Measurements from ENCODE around the gene JMJD1C.
"Not testable (repeated sequence)": the region's sequence is repeated elsewhere in the genome, so short reads cannot be mapped to it uniquely, and the experiment has no call there.

The JMJD1C gene

DNA sequence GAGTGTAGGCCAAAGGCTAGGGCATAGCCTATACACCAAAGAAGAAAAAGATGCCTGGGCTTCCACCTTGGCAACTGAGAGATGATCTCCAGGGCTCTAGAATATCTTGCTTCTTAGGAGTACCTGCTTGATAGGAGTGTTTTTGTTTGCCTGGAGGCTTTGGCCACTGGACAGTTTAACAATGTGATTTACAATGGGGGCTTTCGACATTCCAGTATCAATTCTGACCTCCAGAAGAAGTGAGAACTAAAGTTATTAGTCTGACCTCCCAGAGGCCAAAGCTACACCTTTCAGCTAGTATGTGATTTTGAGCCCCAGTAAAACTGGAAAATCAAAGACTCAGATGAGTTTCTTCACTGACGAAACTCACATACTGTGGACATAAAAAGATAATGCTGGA lies 96.1 kb downstream of the JMJD1C start:
- Histone ChIP-seq H3K36me3 (ENCODE audit: insufficient read depth, low read length) (no peaks in the 10 kb centered on the region), H2AFZ (ENCODE audit: low read depth, low read length) (no peak overlapping the region), H3K27me3 (ENCODE audit: insufficient read depth, low read length) (no peaks in the 10 kb centered on the region), H3K9me3 (ENCODE audit: low read length) (no peaks in the 10 kb centered on the region), H3K4me3 (ENCODE audit: low read length) (no peak overlapping the region), H3K4me1 (ENCODE audit: insufficient read depth, low read length) (peaks cover 9% of the 10 kb centered on the region)

DNA sequence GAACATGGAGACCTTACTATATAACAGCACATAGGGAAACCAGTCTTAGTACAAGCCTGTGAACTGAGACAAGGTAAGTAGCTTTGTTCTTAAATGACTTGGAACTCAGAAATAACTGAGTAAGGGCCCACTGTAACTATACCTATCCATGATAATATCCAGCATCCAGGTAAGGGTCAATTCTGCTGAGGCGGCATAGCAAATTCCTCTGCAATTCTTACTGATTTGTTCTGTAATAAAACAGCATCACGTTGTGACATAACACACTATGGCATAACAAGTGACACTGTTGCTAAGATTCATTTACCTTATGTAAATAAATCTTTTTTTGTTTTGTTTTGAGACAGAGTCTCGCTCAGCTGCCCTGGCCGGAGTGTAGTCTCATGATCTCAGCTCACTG lies 97.4 kb downstream of the JMJD1C start:
- H3K9me3 ChIP-seq (ENCODE audit: low read length), result no peaks in the 10 kb centered on the region
- H2AFZ ChIP-seq (ENCODE audit: low read depth, low read length), result no peak overlapping the region
- peaks cover 9% of the 10 kb centered on the region for H3K4me1 ChIP-seq (ENCODE audit: insufficient read depth, low read length)
- H3K36me3 ChIP-seq (ENCODE audit: insufficient read depth, low read length), result no peaks in the 10 kb centered on the region
- no peaks in the 10 kb centered on the region for H3K27me3 ChIP-seq (ENCODE audit: insufficient read depth, low read length)
- H3K4me3 ChIP-seq (ENCODE audit: low read length), result no peak overlapping the region

DNA sequence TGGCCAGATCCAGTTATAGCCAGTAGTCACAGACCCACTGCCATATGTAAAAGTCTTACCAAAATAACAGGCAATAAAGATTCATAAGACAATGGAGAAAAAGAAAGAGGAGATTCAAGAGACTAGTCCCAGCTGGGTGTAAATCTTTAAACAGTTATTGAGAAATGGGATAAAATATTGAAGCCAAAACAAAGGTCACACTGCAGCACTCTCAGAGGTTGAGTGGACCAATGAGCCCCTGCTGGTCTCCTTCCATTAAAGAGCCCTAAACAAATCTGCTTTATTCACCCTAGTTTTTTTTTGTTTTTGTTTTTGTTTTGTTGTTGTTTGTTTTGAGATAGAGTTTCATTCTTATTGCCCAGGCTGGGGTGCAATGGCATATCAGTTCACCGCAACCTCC lies 98.8 kb downstream of the JMJD1C start:
- Histone ChIP-seq H3K27me3 (ENCODE audit: insufficient read depth, low read length) (no peaks in the 10 kb centered on the region), H3K4me1 (ENCODE audit: insufficient read depth, low read length) (peaks cover 9% of the 10 kb centered on the region), H2AFZ (ENCODE audit: low read depth, low read length) (no peak overlapping the region), H3K9me3 (ENCODE audit: low read length) (no peaks in the 10 kb centered on the region), H3K4me3 (ENCODE audit: low read length) (no peak overlapping the region), H3K36me3 (ENCODE audit: insufficient read depth, low read length) (no peaks in the 10 kb centered on the region)

GRCh38 chr10:63365976-63366765 lies 99.6 kb downstream of the JMJD1C start:
- Histone ChIP-seq H3K9me3 (ENCODE audit: low read length) (no peaks in the 10 kb centered on the region), H3K4me3 (ENCODE audit: low read length) (no peak overlapping the region), H3K36me3 (ENCODE audit: insufficient read depth, low read length) (no peaks in the 10 kb centered on the region), H2AFZ (ENCODE audit: low read depth, low read length) (no peak overlapping the region), H3K27me3 (ENCODE audit: insufficient read depth, low read length) (no peaks in the 10 kb centered on the region), H3K4me1 (ENCODE audit: insufficient read depth, low read length) (peaks cover 9% of the 10 kb centered on the region)

- Histone ChIP-seq H3K36me3 (ENCODE audit: insufficient read depth, low read length) (no peaks in the 10 kb centered on the region), H3K4me1 (ENCODE audit: insufficient read depth, low read length) (peaks cover 9% of the 10 kb centered on the region), H3K4me3 (ENCODE audit: low read length) (no peak overlapping the region), H2AFZ (ENCODE audit: low read depth, low read length) (no peak overlapping the region), H3K9me3 (ENCODE audit: low read length) (no peaks in the 10 kb centered on the region), H3K27me3 (ENCODE audit: insufficient read depth, low read length) (no peaks in the 10 kb centered on the region)
Measured at GRCh38 chr10:63364918-63365317, 100.9 kb downstream of the JMJD1C start.

DNA sequence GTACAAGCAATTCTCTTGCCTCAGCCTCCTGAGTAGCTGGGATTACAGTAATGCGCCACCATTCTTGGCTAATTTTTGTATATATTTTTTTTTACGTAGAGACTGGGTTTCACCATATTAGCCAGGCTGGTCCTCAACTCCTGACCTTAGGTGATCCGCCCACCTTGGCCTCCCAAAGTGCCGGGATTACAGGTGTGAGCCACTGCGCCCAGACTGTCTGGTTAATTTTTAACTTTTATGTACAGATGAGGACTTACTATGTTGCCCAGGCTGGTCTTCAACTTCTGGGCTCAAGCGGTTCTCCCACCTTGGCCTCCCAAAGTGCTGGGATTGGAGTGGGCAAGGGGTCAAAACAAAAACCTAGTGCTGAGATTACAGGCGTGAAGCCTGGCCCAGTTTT lies 101.8 kb downstream of the JMJD1C start:
- no peaks in the 10 kb centered on the region for H3K27me3 ChIP-seq (ENCODE audit: insufficient read depth, low read length)
- peaks cover 9% of the 10 kb centered on the region for H3K4me1 ChIP-seq (ENCODE audit: insufficient read depth, low read length)
- H3K4me3 ChIP-seq (ENCODE audit: low read length), result no peak overlapping the region

GRCh38 chr10:63355682-63356081 lies 110.1 kb downstream of the JMJD1C start:
- H3K36me3 ChIP-seq (ENCODE audit: insufficient read depth, low read length), result no peaks in the 10 kb centered on the region
- H3K9me3 ChIP-seq (ENCODE audit: low read length), result no peaks in the 10 kb centered on the region
- H3K4me3 ChIP-seq (ENCODE audit: low read length), result no peak overlapping the region
- H2AFZ ChIP-seq (ENCODE audit: low read depth, low read length), result no peak overlapping the region
- H3K4me1 ChIP-seq (ENCODE audit: insufficient read depth, low read length), result no peaks in the 10 kb centered on the region
- no peaks in the 10 kb centered on the region for H3K27me3 ChIP-seq (ENCODE audit: insufficient read depth, low read length)

More for the DNA sequence above, 101.8 kb downstream of the JMJD1C start:
- no peaks in the 10 kb centered on the region for H3K36me3 ChIP-seq (ENCODE audit: insufficient read depth, low read length)
- no peaks in the 10 kb centered on the region for H3K9me3 ChIP-seq (ENCODE audit: low read length)
- H2AFZ ChIP-seq (ENCODE audit: low read depth, low read length), result no peak overlapping the region

DNA sequence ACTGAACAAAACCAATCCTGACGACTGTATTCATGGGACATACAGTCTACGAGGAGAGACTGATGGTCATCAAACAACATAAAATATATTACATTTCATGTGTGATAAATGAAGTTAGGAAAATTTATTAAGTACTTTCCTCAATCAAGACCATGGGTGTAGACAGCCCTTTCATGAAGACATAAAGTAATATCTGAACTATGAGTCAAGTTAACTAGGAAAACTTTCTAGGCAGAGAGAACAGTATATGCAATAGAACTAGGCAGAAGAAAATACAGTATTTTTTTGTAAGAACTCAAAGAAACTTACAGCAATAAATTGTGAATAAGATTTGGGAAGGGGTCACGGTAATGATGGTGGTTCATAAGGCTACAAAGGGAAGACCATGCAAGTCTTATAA lies 112.8 kb downstream of the JMJD1C start:
- H3K36me3 ChIP-seq (ENCODE audit: insufficient read depth, low read length), result no peaks in the 10 kb centered on the region
- no peaks in the 10 kb centered on the region for H3K27me3 ChIP-seq (ENCODE audit: insufficient read depth, low read length)
- no peak overlapping the region for H2AFZ ChIP-seq (ENCODE audit: low read depth, low read length)
- no peaks in the 10 kb centered on the region for H3K9me3 ChIP-seq (ENCODE audit: low read length)
- H3K4me3 ChIP-seq (ENCODE audit: low read length), result no peak overlapping the region
- H3K4me1 ChIP-seq (ENCODE audit: insufficient read depth, low read length), result no peaks in the 10 kb centered on the region

DNA sequence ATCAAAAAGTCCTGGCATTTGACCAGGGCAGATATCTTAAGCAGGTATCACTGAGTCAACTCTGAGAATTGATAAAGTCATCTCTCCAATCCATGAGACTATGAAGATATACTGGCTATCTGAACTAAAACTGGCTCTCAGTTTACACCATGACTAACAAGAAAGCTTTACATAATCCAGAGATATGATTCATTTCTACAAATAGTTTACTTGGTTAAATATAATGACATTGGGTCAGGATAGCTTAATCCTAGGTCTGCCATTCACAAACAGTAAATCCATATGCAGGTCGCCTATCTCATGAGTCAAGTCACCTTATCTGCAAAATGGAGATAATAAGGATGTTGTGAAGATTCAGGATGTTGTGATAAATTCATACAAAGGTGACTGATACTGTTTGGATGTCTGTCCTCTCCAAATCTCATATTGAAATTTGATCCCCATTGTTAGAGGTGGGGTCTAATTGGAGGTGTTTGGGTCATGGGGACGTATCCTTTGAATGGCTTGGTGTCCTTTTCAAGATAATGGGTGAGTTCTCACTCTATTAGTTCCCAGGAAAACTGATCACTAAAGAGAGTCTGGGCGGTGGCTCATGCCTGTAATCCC lies 117.4 kb downstream of the JMJD1C start:
- no peak overlapping the region for H2AFZ ChIP-seq (ENCODE audit: low read depth, low read length)
- no peaks in the 10 kb centered on the region for H3K36me3 ChIP-seq (ENCODE audit: insufficient read depth, low read length)
- H3K9me3 ChIP-seq (ENCODE audit: low read length), result no peaks in the 10 kb centered on the region
- H3K27me3 ChIP-seq (ENCODE audit: insufficient read depth, low read length), result no peaks in the 10 kb centered on the region
- no peaks in the 10 kb centered on the region for H3K4me1 ChIP-seq (ENCODE audit: insufficient read depth, low read length)
- no peak overlapping the region for H3K4me3 ChIP-seq (ENCODE audit: low read length)

DNA sequence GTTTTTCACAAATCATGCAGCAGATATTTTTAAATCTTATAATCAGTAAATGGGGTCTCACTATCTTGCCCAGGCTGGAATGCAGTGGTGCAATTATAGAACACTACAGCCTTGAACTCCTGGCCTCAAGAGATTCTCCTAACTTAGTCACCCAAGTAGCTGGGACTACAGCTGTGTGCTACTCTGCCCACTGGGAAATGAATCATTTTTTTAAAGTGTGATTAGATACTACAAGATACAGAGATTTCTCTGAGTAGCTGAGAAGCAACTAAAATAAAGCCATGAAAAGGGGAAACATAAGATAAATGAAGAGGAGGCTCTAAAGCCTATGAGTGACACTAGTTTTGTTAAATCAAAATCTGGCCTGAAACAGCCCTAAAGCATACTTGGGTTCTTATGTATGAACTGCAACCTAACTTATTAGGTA lies 119.7 kb downstream of the JMJD1C start:
- H3K4me3 ChIP-seq (ENCODE audit: low read length), result no peak overlapping the region
- H3K9me3 ChIP-seq (ENCODE audit: low read length), result no peaks in the 10 kb centered on the region
- H3K4me1 ChIP-seq (ENCODE audit: insufficient read depth, low read length), result no peaks in the 10 kb centered on the region
- no peaks in the 10 kb centered on the region for H3K36me3 ChIP-seq (ENCODE audit: insufficient read depth, low read length)
- no peak overlapping the region for H2AFZ ChIP-seq (ENCODE audit: low read depth, low read length)
- no peaks in the 10 kb centered on the region for H3K27me3 ChIP-seq (ENCODE audit: insufficient read depth, low read length)

DNA sequence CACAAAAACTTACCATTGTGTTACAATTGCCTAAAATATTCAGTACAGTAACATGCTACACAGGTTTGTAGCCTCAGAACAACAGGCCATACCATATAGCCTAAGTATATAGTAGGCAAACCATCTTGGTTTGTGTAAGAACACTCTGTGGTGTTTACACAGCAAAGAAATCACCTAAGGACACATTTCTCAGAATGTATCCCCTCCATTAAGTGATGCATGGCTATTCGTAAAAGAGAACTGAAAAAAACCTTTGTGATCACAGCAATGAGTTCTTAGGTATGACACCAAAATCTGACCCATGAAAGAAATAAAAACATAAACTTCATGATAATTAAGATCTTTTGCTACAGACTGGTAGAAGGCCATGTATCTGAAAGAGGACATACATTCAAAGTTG lies 121.5 kb downstream of the JMJD1C start:
- Histone ChIP-seq H3K4me3 (ENCODE audit: low read length) (no peak overlapping the region), H3K9me3 (ENCODE audit: low read length) (no peaks in the 10 kb centered on the region), H3K4me1 (ENCODE audit: insufficient read depth, low read length) (no peaks in the 10 kb centered on the region), H2AFZ (ENCODE audit: low read depth, low read length) (no peak overlapping the region), H3K27me3 (ENCODE audit: insufficient read depth, low read length) (no peaks in the 10 kb centered on the region), H3K36me3 (ENCODE audit: insufficient read depth, low read length) (no peaks in the 10 kb centered on the region)

- no peaks in the 10 kb centered on the region for H3K36me3 ChIP-seq (ENCODE audit: insufficient read depth, low read length)
- no peaks in the 10 kb centered on the region for H3K27me3 ChIP-seq (ENCODE audit: insufficient read depth, low read length)
- H3K4me3 ChIP-seq (ENCODE audit: low read length), result no peak overlapping the region
- no peak overlapping the region for H2AFZ ChIP-seq (ENCODE audit: low read depth, low read length)
- H3K9me3 ChIP-seq (ENCODE audit: low read length), result no peaks in the 10 kb centered on the region
- no peaks in the 10 kb centered on the region for H3K4me1 ChIP-seq (ENCODE audit: insufficient read depth, low read length)
Measured at GRCh38 chr10:63343476-63343875, 122.3 kb downstream of the JMJD1C start.

DNA sequence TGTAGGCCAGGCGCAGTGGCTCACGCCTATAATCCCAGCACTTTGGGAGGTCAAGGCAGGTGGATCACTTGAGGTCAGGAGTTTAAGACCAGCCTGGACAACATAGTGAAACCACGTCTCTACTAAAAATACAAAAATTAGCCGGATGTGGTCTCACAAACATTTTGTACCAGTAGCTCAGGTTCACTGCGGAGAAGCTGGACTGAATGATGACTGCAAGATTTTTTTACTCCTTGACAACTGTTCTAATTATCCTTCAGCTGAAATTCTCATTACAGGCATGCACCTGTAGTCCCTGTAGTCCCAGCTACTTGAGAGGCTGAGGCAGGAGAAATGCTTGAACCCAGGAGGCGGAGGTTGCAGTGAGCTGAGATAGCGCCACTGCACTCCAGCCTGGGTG lies 126.1 kb downstream of the JMJD1C start:
- not testable (repeated sequence) for H3K27me3 ChIP-seq (ENCODE audit: insufficient read depth, low read length)

More for the DNA sequence above, 126.1 kb downstream of the JMJD1C start:
- H3K9me3 ChIP-seq (ENCODE audit: low read length); H3K4me3 ChIP-seq (ENCODE audit: low read length); H2AFZ ChIP-seq (ENCODE audit: low read depth, low read length); H3K4me1 ChIP-seq (ENCODE audit: insufficient read depth, low read length); H3K36me3 ChIP-seq (ENCODE audit: insufficient read depth, low read length): not testable (repeated sequence)
